ENCODE data around the gene ENPP5.

Gene ENPP5

GRCh38 chr6:46118836-46119235, 51.9 kb downstream of the ENPP5 start:
- ATAC-seq, result no peak
- TF ChIP-seq GLIS3 (CRISPR knock-in tag; IDR thresholded peaks at IDR 0.05) (no peak), CSRNP3 (CRISPR knock-in tag; IDR thresholded peaks at IDR 0.05) (no peak)

- no peak for ATAC-seq
- TF ChIP-seq, protein P1, sequence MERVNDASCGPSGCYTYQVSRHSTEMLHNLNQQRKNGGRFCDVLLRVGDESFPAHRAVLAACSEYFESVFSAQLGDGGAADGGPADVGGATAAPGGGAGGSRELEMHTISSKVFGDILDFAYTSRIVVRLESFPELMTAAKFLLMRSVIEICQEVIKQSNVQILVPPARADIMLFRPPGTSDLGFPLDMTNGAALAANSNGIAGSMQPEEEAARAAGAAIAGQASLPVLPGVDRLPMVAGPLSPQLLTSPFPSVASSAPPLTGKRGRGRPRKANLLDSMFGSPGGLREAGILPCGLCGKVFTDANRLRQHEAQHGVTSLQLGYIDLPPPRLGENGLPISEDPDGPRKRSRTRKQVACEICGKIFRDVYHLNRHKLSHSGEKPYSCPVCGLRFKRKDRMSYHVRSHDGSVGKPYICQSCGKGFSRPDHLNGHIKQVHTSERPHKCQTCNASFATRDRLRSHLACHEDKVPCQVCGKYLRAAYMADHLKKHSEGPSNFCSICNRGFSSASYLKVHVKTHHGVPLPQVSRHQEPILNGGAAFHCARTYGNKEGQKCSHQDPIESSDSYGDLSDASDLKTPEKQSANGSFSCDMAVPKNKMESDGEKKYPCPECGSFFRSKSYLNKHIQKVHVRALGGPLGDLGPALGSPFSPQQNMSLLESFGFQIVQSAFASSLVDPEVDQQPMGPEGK (CRISPR knock-in tag; IDR thresholded peaks at IDR 0.05; ENCODE audit: borderline replicate concordance), result no peak
- TF ChIP-seq BACH2 (CRISPR knock-in tag; IDR thresholded peaks at IDR 0.05; ENCODE audit: borderline replicate concordance), result no peak
- TF ChIP-seq ZNF70 (CRISPR knock-in tag; IDR thresholded peaks at IDR 0.05), result no peak
- no peak for TF ChIP-seq PPARA (CRISPR knock-in tag; IDR thresholded peaks at IDR 0.05; ENCODE audit: borderline replicate concordance)
- TF ChIP-seq ZFP30 (CRISPR knock-in tag; IDR thresholded peaks at IDR 0.05), result no peak
- no peak for TF ChIP-seq CSDC2 (CRISPR knock-in tag; IDR thresholded peaks at IDR 0.05)
- TF ChIP-seq OSR1 (CRISPR knock-in tag; IDR thresholded peaks at IDR 0.05), result no peak
- TF ChIP-seq TCF4 (CRISPR knock-in tag; IDR thresholded peaks at IDR 0.05; ENCODE audit: borderline replicate concordance), result no peak
- no peak for TF ChIP-seq SNAI2 (CRISPR knock-in tag; IDR thresholded peaks at IDR 0.05)
- TF ChIP-seq, protein P2, sequence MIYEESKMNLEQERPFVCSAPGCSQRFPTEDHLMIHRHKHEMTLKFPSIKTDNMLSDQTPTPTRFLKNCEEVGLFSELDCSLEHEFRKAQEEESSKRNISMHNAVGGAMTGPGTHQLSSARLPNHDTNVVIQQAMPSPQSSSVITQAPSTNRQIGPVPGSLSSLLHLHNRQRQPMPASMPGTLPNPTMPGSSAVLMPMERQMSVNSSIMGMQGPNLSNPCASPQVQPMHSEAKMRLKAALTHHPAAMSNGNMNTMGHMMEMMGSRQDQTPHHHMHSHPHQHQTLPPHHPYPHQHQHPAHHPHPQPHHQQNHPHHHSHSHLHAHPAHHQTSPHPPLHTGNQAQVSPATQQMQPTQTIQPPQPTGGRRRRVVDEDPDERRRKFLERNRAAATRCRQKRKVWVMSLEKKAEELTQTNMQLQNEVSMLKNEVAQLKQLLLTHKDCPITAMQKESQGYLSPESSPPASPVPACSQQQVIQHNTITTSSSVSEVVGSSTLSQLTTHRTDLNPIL (CRISPR knock-in tag; IDR thresholded peaks at IDR 0.05; ENCODE audit: low read depth), result no peak
- no peak for TF ChIP-seq ESRRG (CRISPR knock-in tag; IDR thresholded peaks at IDR 0.05)
- TF ChIP-seq ZFP3 (CRISPR knock-in tag; IDR thresholded peaks at IDR 0.05), result no peak
- TF ChIP-seq POU6F1 (CRISPR knock-in tag; IDR thresholded peaks at IDR 0.05; ENCODE audit: borderline replicate concordance, low read depth), result no peak
- TF ChIP-seq, protein P3, sequence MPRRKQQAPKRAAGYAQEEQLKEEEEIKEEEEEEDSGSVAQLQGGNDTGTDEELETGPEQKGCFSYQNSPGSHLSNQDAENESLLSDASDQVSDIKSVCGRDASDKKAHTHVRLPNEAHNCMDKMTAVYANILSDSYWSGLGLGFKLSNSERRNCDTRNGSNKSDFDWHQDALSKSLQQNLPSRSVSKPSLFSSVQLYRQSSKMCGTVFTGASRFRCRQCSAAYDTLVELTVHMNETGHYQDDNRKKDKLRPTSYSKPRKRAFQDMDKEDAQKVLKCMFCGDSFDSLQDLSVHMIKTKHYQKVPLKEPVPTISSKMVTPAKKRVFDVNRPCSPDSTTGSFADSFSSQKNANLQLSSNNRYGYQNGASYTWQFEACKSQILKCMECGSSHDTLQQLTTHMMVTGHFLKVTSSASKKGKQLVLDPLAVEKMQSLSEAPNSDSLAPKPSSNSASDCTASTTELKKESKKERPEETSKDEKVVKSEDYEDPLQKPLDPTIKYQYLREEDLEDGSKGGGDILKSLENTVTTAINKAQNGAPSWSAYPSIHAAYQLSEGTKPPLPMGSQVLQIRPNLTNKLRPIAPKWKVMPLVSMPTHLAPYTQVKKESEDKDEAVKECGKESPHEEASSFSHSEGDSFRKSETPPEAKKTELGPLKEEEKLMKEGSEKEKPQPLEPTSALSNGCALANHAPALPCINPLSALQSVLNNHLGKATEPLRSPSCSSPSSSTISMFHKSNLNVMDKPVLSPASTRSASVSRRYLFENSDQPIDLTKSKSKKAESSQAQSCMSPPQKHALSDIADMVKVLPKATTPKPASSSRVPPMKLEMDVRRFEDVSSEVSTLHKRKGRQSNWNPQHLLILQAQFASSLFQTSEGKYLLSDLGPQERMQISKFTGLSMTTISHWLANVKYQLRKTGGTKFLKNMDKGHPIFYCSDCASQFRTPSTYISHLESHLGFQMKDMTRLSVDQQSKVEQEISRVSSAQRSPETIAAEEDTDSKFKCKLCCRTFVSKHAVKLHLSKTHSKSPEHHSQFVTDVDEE (CRISPR knock-in tag; IDR thresholded peaks at IDR 0.05), result no peak
- TF ChIP-seq CSRNP3 (CRISPR knock-in tag; IDR thresholded peaks at IDR 0.05), result no peak
Observed at GRCh38 chr6:46118157-46118556, 52.6 kb downstream of the ENPP5 start.

- TF ChIP-seq ZNF8 (CRISPR knock-in tag; IDR thresholded peaks at IDR 0.05), result no peak
- no peak for TF ChIP-seq ZC3H10 (CRISPR knock-in tag; IDR thresholded peaks at IDR 0.05)
- TF ChIP-seq OSR1 (CRISPR knock-in tag; IDR thresholded peaks at IDR 0.05), result no peak
- TF ChIP-seq ZFP30 (CRISPR knock-in tag; IDR thresholded peaks at IDR 0.05), result no peak
- TF ChIP-seq ZFP3 (CRISPR knock-in tag; IDR thresholded peaks at IDR 0.05), result no peak
- no peak for TF ChIP-seq TOX (CRISPR knock-in tag; IDR thresholded peaks at IDR 0.05; ENCODE audit: borderline replicate concordance)
- TF ChIP-seq ESRRG (CRISPR knock-in tag; IDR thresholded peaks at IDR 0.05), result no peak
- TF ChIP-seq TCF4 (CRISPR knock-in tag; IDR thresholded peaks at IDR 0.05; ENCODE audit: borderline replicate concordance), result no peak
- no peak for TF ChIP-seq ZNF70 (CRISPR knock-in tag; IDR thresholded peaks at IDR 0.05)
- TF ChIP-seq BACH2 (CRISPR knock-in tag; IDR thresholded peaks at IDR 0.05; ENCODE audit: borderline replicate concordance), result no peak
- no peak for TF ChIP-seq SNAI2 (CRISPR knock-in tag; IDR thresholded peaks at IDR 0.05)
- no peak for TF ChIP-seq ARNTL (CRISPR knock-in tag; IDR thresholded peaks at IDR 0.05; ENCODE audit: borderline replicate concordance, low read depth)
- no peak for ATAC-seq
Observed at GRCh38 chr6:46116289-46116688, 54.5 kb downstream of the ENPP5 start.

Measured in SK-N-SH treated with all-trans-retinoic acid at 6 μM for 48 hours (cell line).